Measurements from ENCODE around the gene STRAP. TPM values are rescaled to one million over a fixed set of nuclear protein-coding genes. Genes with fewer than 3 reads are reported as not detected.
A peak's percentile ranks its signal among the peaks of the same experiment; 100 is the strongest.

STRAP gene
- total RNA-seq (ENCODE audit: unreplicated experiment) = 138 TPM
- long read RNA-seq, transcript STRAP-206 (9 exons, 1,698 nt) = minor isoform, 9 of 324 reads
- long read RNA-seq, transcript STRAP-202 (10 exons, 1,866 nt) = major isoform, 302 of 324 reads
- long read RNA-seq, partial matches to known transcripts = 2 of 324 reads
- long read RNA-seq, other reads (novel, unspliced or antisense) = 11 of 324 reads

- Mint-ChIP-seq H3K9me3 (ENCODE audit: unreplicated experiment) (no peaks in the 10 kb centered on the region), H3K36me3 (ENCODE audit: low read depth, unreplicated experiment) (peaks cover 7% of the 10 kb centered on the region), H3K4me3 (ENCODE audit: unreplicated experiment) (peak within 1 kb of the TSS; percentile 97), H3K27me3 (ENCODE audit: unreplicated experiment) (peaks cover 6% of the 10 kb centered on the region), H3K4me1 (ENCODE audit: unreplicated experiment) (peaks cover 21% of the 10 kb centered on the region), H3K27ac (ENCODE audit: unreplicated experiment) (peak within 1 kb of the TSS; percentile 98)
- no peak for TF ChIP-seq CTCF (IDR thresholded peaks at IDR 0.05; ENCODE audit: unreplicated experiment)
- peak; percentile 92 for DNase-seq (ENCODE audit: low spot score)
Measured at GRCh38 chr12:15882118-15882971, at the start of gene STRAP. Gene STRAP (plus strand): TSS chr12:15882387. CDS start chr12:15882708, 321 bp downstream.

- DNase-seq (ENCODE audit: low spot score) = no peak
- H3K4me1 Mint-ChIP-seq (ENCODE audit: unreplicated experiment) = peaks cover 9% of the 10 kb centered on the region
- peaks cover 2% of the 10 kb centered on the region for H3K27me3 Mint-ChIP-seq (ENCODE audit: unreplicated experiment)
- H3K9me3 Mint-ChIP-seq (ENCODE audit: unreplicated experiment) = no peaks in the 10 kb centered on the region
- no peak overlapping the region for H3K4me3 Mint-ChIP-seq (ENCODE audit: unreplicated experiment)
- no peak overlapping the region for H3K27ac Mint-ChIP-seq (ENCODE audit: unreplicated experiment)
- no peak for TF ChIP-seq CTCF (IDR thresholded peaks at IDR 0.05; ENCODE audit: unreplicated experiment)
- no peaks in the 10 kb centered on the region for H3K36me3 Mint-ChIP-seq (ENCODE audit: low read depth, unreplicated experiment)
Measured at GRCh38 chr12:15834575-15834974, 47.6 kb upstream of the STRAP start.

GRCh38 chr12:15837141-15837790, 44.9 kb upstream of the STRAP start:
- H3K4me3 Mint-ChIP-seq (ENCODE audit: unreplicated experiment) = no peak overlapping the region
- no peaks in the 10 kb centered on the region for H3K9me3 Mint-ChIP-seq (ENCODE audit: unreplicated experiment)
- H3K27ac Mint-ChIP-seq (ENCODE audit: unreplicated experiment) = no peak overlapping the region
- peaks cover 9% of the 10 kb centered on the region for H3K4me1 Mint-ChIP-seq (ENCODE audit: unreplicated experiment)
- no peaks in the 10 kb centered on the region for H3K36me3 Mint-ChIP-seq (ENCODE audit: low read depth, unreplicated experiment)
- no peak for TF ChIP-seq CTCF (IDR thresholded peaks at IDR 0.05; ENCODE audit: unreplicated experiment)
- DNase-seq (ENCODE audit: low spot score) = no peak
- H3K27me3 Mint-ChIP-seq (ENCODE audit: unreplicated experiment) = peaks cover 4% of the 10 kb centered on the region

GRCh38 chr12:15839041-15839440, 43.1 kb upstream of the STRAP start:
- no peak overlapping the region for H3K27ac Mint-ChIP-seq (ENCODE audit: unreplicated experiment)
- H3K4me1 Mint-ChIP-seq (ENCODE audit: unreplicated experiment) = no peaks in the 10 kb centered on the region
- H3K36me3 Mint-ChIP-seq (ENCODE audit: low read depth, unreplicated experiment) = no peaks in the 10 kb centered on the region
- H3K9me3 Mint-ChIP-seq (ENCODE audit: unreplicated experiment) = no peaks in the 10 kb centered on the region
- no peak for TF ChIP-seq CTCF (IDR thresholded peaks at IDR 0.05; ENCODE audit: unreplicated experiment)
- no peak for DNase-seq (ENCODE audit: low spot score)
- H3K27me3 Mint-ChIP-seq (ENCODE audit: unreplicated experiment) = peaks cover 4% of the 10 kb centered on the region
- no peak overlapping the region for H3K4me3 Mint-ChIP-seq (ENCODE audit: unreplicated experiment)
